PC-3 (cell line): ENCODE measurements around the gene CACNA1A. TPM values are rescaled to one million over a fixed set of nuclear protein-coding genes. Genes with fewer than 3 reads are reported as not detected.

Experiments used
- ATAC-seq: fragments of 200-7000 bp; cut with Tn5 transposase; 2 replicates; pipeline ENCODE4 v1.9.1; 2020; ENCODE audit warnings: mild to moderate bottlenecking, moderate library complexity
- BruUV-seq: library from RNA; stranded (reverse); fragments of 400-500 nt; replicated peaks from 2 replicates; lab custom pipeline; 2021; lab: Mats Ljungman, UMichigan
- CTCF ChIA-PET: fragments of 300-600 bp; sonication (Branson Sonifier 250); formaldehyde crosslinking; loops from one replicate; lab custom pipeline; 2022; ENCODE audit warnings: antibody characterized with exemption; lab: Charles Lee
- POLR2A ChIA-PET: fragments of 300-600 bp; sonication (Branson Sonifier 250); formaldehyde crosslinking; loops from one replicate; lab custom pipeline; 2022; ENCODE audit warnings: antibody characterized with exemption; ENCODE audit not compliant: unreplicated experiment; lab: Charles Lee
- DNase-seq: peaks from one replicate; pipeline ENCODE4 v3.0.0-alpha.2; 2015
- H2AFZ ChIP-seq: fragments of 300-600 bp; sonication (generic); 2 replicates; pipeline ENCODE4 v1.6.0; 2016; ENCODE audit warnings: antibody characterized with exemption, low read length
- H3F3A ChIP-seq: fragments of 300-600 bp; sonication (generic); one replicate; pipeline ENCODE4 v1.6.0; 2017; ENCODE audit warnings: antibody characterized with exemption, low read length, control low read depth, mild to moderate bottlenecking; ENCODE audit not compliant: unreplicated experiment
- H3K27ac ChIP-seq: fragments of 300-600 bp; sonication (generic); 2 replicates; pipeline ENCODE4 v1.5.1; 2016; ENCODE audit warnings: mild to moderate bottlenecking, low read length
- H3K27me3 ChIP-seq: fragments of 300-600 bp; sonication (generic); 2 replicates; pipeline ENCODE4 v1.6.1; 2016; ENCODE audit warnings: low read length, mixed read lengths
- H3K36me3 ChIP-seq: fragments of 300-600 bp; sonication (generic); 2 replicates; pipeline ENCODE4 v1.6.1; 2016; ENCODE audit warnings: low read depth, mixed run types, low read length, mixed read lengths
- H3K4me1 ChIP-seq: fragments of 300-600 bp; sonication (generic); 2 replicates; pipeline ENCODE4 v1.5.1; 2016; ENCODE audit warnings: low read length; ENCODE audit not compliant: insufficient read depth
- H3K4me2 ChIP-seq: fragments of 300-600 bp; sonication (generic); 2 replicates; pipeline ENCODE4 v1.6.0; 2016; ENCODE audit warnings: low read length
- H3K4me3 ChIP-seq: fragments of 300-600 bp; sonication (generic); 2 replicates; pipeline ENCODE4 v1.5.1; 2016; ENCODE audit warnings: mild to moderate bottlenecking, low read length, mixed read lengths
- H3K79me2 ChIP-seq: fragments of 300-600 bp; sonication (generic); 2 replicates; pipeline ENCODE4 v1.6.1; 2017; ENCODE audit warnings: low read length, mixed read lengths
- H3K9ac ChIP-seq: fragments of 300-600 bp; sonication (generic); 2 replicates; pipeline ENCODE4 v1.6.0; 2016; ENCODE audit warnings: mild to moderate bottlenecking, low read length
- H3K9me2 ChIP-seq: fragments of 300-600 bp; sonication (generic); replicated peaks from 2 replicates; pipeline ENCODE4 v1.6.1; 2016; ENCODE audit warnings: mixed run types, low read length, mixed read lengths
- H3K9me3 ChIP-seq: fragments of 300-600 bp; sonication (generic); 2 replicates; pipeline ENCODE4 v1.6.1; 2016; ENCODE audit warnings: low read length, mixed read lengths
- H4K20me1 ChIP-seq: fragments of 300-600 bp; sonication (generic); 2 replicates; pipeline ENCODE4 v1.6.1; 2016; ENCODE audit warnings: low read length, mixed read lengths
- CTCF ChIP-seq: fragments of 300-600 bp; sonication (generic); conservative IDR thresholded peaks from 2 replicates; pipeline ENCODE4 v1.5.1; 2017; ENCODE audit warnings: antibody characterized with exemption, low read depth, mild to moderate bottlenecking, low read length
- EZH2 ChIP-seq: fragments of 300-600 bp; sonication (generic); IDR thresholded peaks from one replicate; pipeline ENCODE4 v1.6.1; 2017; ENCODE audit warnings: antibody characterized with exemption, mild to moderate bottlenecking, low read length; ENCODE audit not compliant: unreplicated experiment
- EZH2phosphoT487 ChIP-seq: fragments of 300-600 bp; sonication (generic); IDR thresholded peaks from 2 replicates; pipeline ENCODE4 v1.6.1; 2018; ENCODE audit warnings: mild to moderate bottlenecking, antibody characterized with exemption, low read length, borderline replicate concordance
- intact Hi-C: fragments of 100-400 bp; cut with micrococcal nuclease; formaldehyde crosslinking; loops from 2 replicates; pipeline ENCODE4 v1.9.0; 2023
- total RNA-seq: library from RNA; depleted of rRNA; stranded (reverse); fragments of >200 nt; gene quantifications from 2 replicates; pipeline ENCODE4 v1.2.3, GENCODE V29; 2014

The CACNA1A gene
- total RNA-seq, 1 experiment from 2014 or later = 0.62 TPM

- H3K4me3 ChIP-seq = no peak overlapping the region
- BruUV-seq = no TSS peak
- intact Hi-C loops = no loop called here
- H3F3A ChIP-seq = no peaks in the 10 kb centered on the region
- no peaks in the 10 kb centered on the region for H3K9me2 ChIP-seq
- H3K79me2 ChIP-seq = no peaks in the 10 kb centered on the region
- ATAC-seq = no peak
- POLR2A ChIA-PET = no interaction called here
- no peaks in the 10 kb centered on the region for H3K9me3 ChIP-seq
- H3K27ac ChIP-seq = no peak overlapping the region
- H3K36me3 ChIP-seq = no peaks in the 10 kb centered on the region
- peaks cover 4% of the 10 kb centered on the region for H3K4me1 ChIP-seq
- DNase-seq = no peak
- H3K4me2 ChIP-seq = no peak overlapping the region
- no peak overlapping the region for H3K9ac ChIP-seq
- no peaks in the 10 kb centered on the region for H3K27me3 ChIP-seq
- CTCF ChIA-PET = no interaction called here
- no peak for TF ChIP-seq CTCF
- TF ChIP-seq EZH2 = no peak
- no peak for TF ChIP-seq EZH2phosphoT487
- no peak overlapping the region for H2AFZ ChIP-seq
- H4K20me1 ChIP-seq = no peaks in the 10 kb centered on the region
These were observed 250.6 kb downstream of the CACNA1A start for GRCh38 chr19:13255719-13256059.

- Histone ChIP-seq H3K27ac (no peak overlapping the region), H2AFZ (no peak overlapping the region), H3K9me3 (no peaks in the 10 kb centered on the region), H3K79me2 (no peaks in the 10 kb centered on the region), H4K20me1 (no peaks in the 10 kb centered on the region), H3K36me3 (no peaks in the 10 kb centered on the region), H3K9me2 (no peaks in the 10 kb centered on the region), H3F3A (no peaks in the 10 kb centered on the region), H3K4me2 (no peak overlapping the region), H3K9ac (no peak overlapping the region), H3K4me1 (no peaks in the 10 kb centered on the region), H3K4me3 (no peak overlapping the region), H3K27me3 (no peaks in the 10 kb centered on the region)
- ChIA-PET CTCF (no interaction called here), POLR2A (no interaction called here)
- BruUV-seq = no TSS peak
- DNase-seq (no peak), ATAC-seq (peak; percentile 22; the same call in 1 of the 2 replicates)
- TF ChIP-seq EZH2 (no peak), CTCF (no peak), EZH2phosphoT487 (no peak)
- intact Hi-C loops = no loop called here
These were observed 251.1 kb downstream of the CACNA1A start for GRCh38 chr19:13255041-13255718.

- no peaks in the 10 kb centered on the region for H4K20me1 ChIP-seq
- no peaks in the 10 kb centered on the region for H3K36me3 ChIP-seq
- H3K27me3 ChIP-seq = no peaks in the 10 kb centered on the region
- TF ChIP-seq EZH2phosphoT487 (no peak), EZH2 (no peak), CTCF (no peak)
- H3K9ac ChIP-seq = no peak overlapping the region
- no peak overlapping the region for H3K4me3 ChIP-seq
- CTCF ChIA-PET = no interaction called here
- DNase-seq (no peak), ATAC-seq (no peak)
- POLR2A ChIA-PET = no interaction called here
- H3K79me2 ChIP-seq = no peaks in the 10 kb centered on the region
- no peak overlapping the region for H2AFZ ChIP-seq
- H3K4me2 ChIP-seq = no peak overlapping the region
- H3K27ac ChIP-seq = no peak overlapping the region
- no peaks in the 10 kb centered on the region for H3K4me1 ChIP-seq
- no TSS peak for BruUV-seq
- no peaks in the 10 kb centered on the region for H3K9me2 ChIP-seq
- intact Hi-C loops = no loop called here
- H3F3A ChIP-seq = no peaks in the 10 kb centered on the region
- no peaks in the 10 kb centered on the region for H3K9me3 ChIP-seq
These were observed 253.5 kb downstream of the CACNA1A start for GRCh38 chr19:13252569-13253335.
